ELF-1 (cell line): ENCODE results near the gene ISCA2.
A peak's percentile ranks its signal among the peaks of the same experiment; 100 is the strongest.
"Not testable (repeated sequence)": the region's sequence is repeated elsewhere in the genome, so short reads cannot be mapped to it uniquely, and the experiment has no call there.

Experiments
- DNase-seq: peaks from one replicate; pipeline ENCODE4 v3.0.0-alpha.2; 2016; ENCODE audit warnings: low read depth, low spot score

ISCA2 gene, protein sequence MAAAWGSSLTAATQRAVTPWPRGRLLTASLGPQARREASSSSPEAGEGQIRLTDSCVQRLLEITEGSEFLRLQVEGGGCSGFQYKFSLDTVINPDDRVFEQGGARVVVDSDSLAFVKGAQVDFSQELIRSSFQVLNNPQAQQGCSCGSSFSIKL

DNA sequence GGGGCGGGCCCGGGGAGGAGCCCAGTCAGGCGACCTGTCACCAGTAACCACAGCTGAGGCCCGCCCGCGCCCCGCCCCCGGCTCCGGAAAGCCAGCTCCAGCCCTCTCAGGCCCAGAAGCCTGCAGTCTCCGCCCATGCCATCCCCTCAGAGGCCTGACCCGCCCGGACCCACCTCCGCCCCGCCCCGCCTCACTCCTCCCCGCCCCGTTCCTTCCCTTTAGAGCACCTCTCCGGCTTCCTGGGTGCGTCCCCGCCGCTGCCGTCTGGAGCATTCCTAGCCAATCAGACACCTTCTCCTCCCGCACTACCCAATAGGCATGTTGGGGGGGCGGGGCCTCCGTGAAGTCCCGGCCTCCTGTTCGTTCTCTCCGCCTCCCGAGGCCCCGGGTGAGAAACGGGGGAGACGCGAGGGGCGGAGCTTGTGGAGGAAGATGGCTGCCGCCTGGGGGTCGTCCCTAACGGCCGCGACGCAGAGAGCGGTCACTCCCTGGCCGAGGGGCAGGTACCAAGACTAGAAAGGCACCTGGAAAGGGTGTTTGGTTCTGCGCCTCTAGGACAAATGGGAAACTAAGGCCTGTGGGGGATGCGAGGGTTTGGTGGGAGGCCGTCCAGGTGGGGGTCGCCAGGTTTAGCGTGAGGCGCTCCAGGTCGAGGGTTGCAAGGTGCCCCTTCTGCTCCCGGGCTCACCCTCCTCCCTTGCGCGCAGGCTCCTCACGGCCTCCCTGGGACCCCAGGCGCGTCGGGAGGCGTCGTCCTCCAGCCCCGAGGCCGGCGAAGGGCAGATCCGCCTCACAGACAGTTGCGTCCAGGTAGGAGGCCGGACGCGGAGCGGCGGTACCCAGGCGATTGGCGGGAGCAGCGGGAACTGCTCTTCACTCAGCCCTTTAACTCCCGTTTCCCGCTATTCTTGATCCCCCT is at the start of gene ISCA2:
TSS of gene ISCA2 (plus strand) at position 423 of the 919 bp plus-strand sequence. CDS start at position 433, 10 bp downstream.
- peak; percentile 99 for DNase-seq

DNA sequence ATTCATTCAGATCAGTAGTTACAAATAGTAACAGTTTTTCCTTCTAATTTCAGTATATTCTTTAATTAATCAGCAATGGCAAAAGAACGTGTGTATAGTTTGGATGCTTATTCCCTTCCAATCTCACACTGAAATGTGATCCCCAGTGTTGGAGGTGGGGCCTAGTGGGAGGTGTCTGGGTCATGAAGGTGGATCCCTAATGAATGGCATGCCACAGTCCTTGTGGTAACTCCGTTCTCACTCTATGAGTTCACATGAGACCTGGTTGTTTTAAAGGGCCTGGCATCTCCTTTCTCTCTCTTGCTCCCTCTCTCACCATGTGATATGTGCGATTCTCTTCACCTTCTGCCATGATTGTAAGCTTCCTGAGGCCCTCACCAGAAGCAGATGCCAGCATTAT is 48.7 kb upstream of the ISCA2 start:
- DNase-seq, result peak; percentile 19

- DNase-seq, result not testable (repeated sequence)
Measured at GRCh38 chr14:74454397-74454796, 39.2 kb upstream of the ISCA2 start.

DNA sequence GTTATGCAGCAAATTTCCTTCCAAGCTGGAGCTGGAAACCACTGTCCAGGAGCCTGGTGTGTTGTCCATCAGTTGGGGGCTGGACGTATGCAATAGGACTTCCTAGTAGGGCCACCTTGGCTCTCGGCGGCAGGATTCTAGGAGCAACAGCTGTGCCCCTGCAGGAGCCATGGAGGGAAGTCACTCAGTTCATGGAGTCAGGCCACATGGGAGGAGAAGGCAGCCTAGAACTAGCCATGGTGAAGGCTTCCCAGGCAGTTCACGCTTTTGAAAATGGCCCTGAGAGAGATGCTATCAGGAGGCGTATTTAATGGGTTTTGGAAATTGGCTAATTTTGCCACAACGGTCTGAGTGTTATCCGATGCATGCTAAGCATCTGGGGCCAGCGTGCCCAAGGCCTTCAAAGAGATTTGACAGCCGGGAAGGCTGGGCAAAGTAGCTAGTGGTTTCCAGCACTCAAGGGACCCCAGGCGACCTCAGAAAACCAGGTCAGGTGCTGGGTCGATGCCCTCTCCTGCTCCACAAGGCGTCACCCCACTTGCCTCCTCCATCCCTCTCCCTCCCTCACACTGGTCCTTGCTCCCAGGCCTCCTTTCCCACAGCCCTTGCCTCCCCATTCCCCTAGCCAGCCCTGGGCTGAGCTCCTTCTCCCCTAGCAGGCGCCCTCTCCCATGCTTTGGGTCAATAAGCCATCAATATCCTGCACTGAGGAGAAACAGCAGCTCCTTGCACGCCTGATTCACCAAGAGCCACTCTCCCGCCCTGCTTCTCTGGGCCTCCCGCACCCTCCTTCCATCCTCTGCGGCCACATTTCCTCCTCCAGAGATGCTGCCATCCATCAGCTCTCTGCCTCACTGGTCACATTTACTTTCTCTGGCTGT is 36.6 kb upstream of the ISCA2 start:
- no peak for DNase-seq

DNA sequence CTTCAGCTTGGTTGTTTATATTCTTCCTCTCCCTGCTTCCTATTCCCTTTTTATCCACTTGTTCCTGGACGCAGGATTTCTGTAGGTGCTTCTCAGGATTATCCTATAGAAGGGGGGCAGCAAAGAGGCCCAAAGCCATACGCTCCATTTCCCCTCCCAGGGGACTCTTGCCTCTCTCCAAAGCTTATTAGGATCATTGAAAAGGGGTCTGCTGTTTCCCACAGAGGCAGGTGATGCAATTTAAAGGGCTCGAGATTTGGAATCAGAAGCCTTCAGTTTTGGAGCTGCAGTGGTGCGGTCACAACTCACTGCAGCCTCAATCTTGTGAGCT is 36.0 kb upstream of the ISCA2 start:
- DNase-seq, result no peak

DNA sequence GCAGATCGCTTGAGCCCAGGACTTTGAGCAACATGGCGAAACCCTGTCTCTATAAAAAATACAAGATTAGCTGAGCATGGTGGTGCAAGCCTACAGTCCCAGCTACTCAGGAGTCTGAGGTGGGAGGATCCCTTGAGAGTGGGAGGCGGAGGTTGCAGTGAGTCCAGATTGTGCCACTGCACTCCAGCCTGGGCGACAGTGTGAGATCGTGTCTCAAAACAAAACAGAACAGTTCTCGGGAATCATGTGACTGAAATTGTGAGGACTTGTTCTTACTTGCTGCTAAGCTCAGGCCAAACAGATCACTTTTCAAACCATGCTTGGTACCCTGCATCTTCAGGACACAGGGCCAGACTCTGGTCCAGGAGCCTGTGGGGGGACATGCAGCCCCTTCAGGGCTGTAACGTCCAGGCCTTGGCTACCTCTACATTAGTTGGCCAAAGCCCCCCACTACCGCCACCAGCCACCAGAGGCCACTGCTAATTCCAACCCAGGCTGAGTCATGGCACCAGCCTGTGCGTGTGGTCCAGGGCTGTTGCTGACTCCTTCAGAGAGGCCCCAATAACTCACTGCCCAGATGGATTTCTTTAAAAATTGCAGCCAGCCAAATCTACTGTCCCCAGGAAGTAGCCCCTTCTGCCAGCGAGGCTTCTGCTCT is 34.1 kb upstream of the ISCA2 start:
- DNase-seq, result peak; percentile 69

- DNase-seq, result no peak
Measured at GRCh38 chr14:74459976-74460375, 33.6 kb upstream of the ISCA2 start.

DNA sequence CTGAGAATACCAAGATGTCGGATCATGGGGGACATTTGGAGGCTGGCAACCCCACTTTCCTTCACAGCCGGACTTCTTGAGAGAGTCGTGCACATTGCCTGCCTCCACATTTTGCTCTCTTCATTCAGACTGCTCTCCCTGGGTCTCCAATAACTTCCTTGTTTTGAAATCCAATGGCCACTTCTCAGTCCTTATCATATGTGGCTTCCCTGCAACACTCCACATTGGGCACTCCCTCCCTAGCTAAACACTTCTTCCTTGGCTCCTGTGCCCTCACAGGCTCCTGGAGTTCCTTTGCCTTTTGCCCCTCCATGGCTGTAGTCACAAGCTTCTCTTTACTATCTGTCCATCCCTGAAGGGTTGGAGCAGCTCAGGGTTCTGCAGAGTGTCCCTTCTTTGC is 30.6 kb upstream of the ISCA2 start:
- DNase-seq, result no peak

DNA sequence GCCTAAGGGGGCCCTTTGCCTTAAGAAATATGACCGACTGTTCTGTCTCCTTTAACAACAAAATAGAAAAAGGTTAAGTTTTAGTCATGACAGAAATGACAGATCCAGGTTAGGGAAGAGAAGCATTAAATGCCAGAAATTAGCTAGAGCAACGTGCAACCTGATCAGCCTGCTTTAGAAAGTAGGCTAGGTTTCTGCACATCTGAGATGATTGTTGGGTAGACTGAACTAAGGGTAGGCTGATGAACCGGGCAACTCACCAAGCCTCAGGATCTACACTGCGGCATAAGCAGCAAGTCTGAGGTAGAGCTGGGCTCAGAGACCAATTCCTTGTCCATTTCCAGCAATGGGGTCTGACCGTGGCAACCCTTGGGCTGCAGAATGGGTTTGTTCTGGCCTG is 29.9 kb upstream of the ISCA2 start:
- no peak for DNase-seq

DNA sequence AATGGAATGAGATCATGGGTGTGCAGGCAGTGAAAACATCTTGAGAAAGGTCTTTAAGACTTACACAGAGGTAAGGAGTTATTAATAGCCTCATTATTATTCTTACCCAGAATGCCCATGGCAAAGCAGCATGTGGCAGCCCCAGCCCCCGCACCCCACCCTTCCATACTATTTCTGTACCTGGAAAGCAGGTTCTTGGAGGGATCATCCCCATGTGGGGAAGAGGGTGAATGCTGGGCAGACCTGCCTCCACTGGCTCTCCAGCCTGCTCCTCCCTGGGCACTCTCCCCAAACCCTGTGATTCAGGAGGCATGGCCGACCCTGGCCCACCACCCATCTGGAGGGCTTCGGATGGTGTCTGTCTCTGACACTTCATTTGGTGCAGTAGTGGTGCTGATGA is 28.8 kb upstream of the ISCA2 start:
- no peak for DNase-seq

GRCh38 chr14:74465335-74465734 is 28.2 kb upstream of the ISCA2 start:
- DNase-seq, result no peak

DNA sequence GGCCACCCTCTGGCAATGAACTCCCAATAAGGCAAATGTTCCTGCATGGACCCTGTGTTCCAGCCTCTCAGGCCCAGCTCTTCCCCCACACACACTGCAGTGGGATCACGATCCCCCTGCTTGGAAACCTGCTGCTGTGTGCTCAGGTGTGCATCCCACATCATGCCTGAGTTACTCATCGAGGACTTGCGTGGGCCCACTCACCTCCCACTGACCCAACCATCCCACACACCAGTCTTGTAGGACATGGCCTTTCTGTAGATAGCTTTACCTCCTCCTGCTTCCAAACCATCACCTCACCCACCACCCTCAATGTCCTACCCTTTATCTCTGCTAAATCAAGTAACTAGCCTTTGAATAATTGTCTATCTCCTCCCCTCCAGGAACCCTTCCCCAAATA is 25.1 kb upstream of the ISCA2 start:
- no peak for DNase-seq

DNA sequence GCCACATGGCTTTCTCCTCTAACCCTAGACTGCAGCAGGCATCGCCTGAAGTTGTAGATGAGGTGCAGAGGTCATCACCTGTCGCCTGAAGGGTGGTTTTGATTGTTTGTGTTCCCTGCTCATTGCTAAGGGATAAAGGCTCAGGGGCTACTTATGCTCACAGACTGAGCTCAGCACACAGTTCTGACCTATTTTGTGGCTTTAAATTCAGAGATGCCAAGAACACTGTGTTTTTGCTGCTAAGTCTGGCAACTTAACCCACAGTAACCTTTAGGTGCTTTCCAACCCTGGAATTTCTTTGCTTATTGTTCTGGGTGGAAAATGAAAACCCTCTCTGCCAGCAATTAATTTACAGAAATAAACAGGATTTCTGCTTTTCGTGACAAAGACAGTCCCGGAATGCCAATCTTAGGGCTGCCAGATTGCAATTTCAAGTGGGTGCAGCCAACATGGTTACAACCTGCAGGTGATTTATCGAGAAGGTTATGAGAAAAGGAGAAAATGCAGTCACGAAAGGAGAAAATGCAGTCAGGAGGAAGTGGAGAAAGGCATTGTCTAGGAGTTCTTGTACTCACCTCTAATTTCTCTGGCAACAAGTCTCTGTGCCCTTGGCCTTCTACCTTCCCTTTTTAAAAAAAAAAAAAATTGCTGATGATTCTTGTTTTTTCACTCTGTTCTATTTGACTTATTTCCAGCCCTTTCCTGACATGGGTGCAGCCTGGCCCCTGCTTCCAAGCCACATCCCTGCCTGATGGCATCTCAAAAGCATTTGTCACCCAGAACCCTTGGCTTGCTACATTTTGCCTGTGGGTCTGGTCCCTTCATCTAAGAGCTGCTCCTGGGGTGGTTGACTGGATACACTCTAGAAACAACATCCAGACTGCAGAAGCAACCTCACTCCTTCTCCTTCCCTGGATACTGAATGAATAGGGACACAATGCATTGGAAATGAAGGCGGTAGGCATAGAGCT is 23.7 kb upstream of the ISCA2 start:
- DNase-seq, result no peak

DNA sequence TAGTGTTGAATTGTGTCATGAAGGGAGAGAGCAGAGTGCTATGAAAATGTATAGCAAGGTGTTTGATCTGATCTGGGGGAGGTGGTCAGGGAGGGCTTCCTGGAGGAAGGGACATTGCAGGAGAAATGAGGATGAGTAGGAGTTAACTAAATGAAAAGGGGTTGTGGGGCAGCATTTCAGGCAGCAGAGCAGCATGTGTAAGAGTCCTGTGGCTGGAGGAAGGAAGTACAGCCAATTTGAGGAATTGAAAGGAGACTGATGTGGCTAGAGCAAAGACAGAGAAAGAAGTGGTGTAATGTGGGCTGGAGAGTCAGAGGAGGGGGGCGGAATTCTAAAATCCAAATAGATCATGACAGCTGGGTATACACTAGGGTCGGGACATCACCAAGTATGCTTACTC is 21.0 kb upstream of the ISCA2 start:
- DNase-seq, result no peak

DNA sequence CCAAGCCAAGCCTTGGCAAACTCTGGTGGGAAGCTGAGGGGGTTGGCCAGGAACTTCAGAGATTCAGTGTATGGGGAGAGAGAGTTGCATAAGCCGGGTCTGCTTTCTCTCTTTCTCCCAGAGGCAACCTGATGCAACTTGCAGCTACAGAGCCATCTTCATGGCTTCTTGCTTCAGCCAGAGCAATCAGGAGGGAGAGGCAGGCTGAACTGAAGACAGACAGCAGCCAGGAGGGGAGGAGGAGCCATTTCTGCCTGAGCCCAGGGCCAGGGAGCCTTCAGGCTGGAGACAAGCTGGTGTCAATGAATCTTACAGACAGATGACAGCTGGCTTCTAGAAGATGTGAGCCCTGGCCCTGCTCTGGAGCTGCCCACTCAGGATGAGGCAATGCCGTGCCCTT is 19.2 kb upstream of the ISCA2 start:
- no peak for DNase-seq

DNA sequence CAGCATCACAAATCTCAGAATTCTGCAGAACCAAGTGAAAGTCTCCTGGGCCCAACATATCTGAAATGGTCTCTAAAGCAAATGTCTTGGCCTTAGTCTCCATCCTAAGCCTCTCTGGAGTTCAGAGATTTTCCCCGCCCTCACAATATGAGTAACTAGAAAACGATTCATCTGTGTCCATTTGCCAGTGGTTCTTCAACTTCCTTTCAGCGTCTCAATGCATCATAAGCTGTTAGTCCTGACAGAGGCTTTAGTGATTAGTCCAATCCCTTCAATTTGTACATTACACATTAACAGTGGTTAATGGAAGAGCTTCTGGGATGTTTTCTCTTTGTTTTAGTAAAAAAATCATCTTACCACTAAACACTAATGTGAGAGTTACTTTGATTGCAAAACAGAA is 17.9 kb upstream of the ISCA2 start:
- DNase-seq, result no peak

GRCh38 chr14:74476107-74476506 is 17.5 kb upstream of the ISCA2 start:
- no peak for DNase-seq

GRCh38 chr14:74476607-74477006 is 17.0 kb upstream of the ISCA2 start:
- no peak for DNase-seq

- peak; percentile 44 for DNase-seq
Measured at GRCh38 chr14:74478996-74479635, 14.4 kb upstream of the ISCA2 start.

DNA sequence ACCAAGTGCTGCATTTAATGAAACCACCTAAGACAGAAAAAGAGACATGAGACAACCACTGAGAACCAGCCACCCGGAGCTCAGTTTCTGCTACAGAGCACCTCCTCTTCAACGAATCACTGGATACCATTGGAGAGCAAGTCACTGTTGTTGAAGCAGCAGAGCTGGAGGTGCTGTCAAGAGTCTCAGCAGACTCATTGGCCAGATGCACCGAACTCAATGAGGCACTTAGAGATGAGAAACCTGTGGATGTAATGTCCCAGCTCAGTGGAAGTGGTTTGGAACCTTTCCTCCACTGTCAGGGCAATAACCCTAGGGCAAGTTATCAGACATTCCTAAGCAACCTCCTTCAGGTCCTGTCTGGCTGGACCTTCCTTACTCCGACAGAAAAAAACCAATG is 13.5 kb upstream of the ISCA2 start:
- no peak for DNase-seq
